ENCODE measurements around the gene ALK.

The ALK gene

GRCh38 chr2:29573147-29573546 is 348.2 kb downstream of the ALK start:
- Histone ChIP-seq H3K79me2 (ENCODE audit: low read length) (no peaks in the 10 kb centered on the region), H3K9me3 (replicated peaks; ENCODE audit: insufficient read depth, low read length) (no peaks in the 10 kb centered on the region), H4K20me1 (ENCODE audit: insufficient read depth, low read length) (no peaks in the 10 kb centered on the region), H3K4me3 (ENCODE audit: low read length) (no peak overlapping the region), H3K4me1 (ENCODE audit: low read length) (no peaks in the 10 kb centered on the region), H3K4me2 (ENCODE audit: low read depth, low read length) (no peak overlapping the region), H3K9ac (ENCODE audit: low read length) (no peak overlapping the region), H3K27me3 (replicated peaks; ENCODE audit: insufficient read depth, low read length) (no peaks in the 10 kb centered on the region), H2AFZ (ENCODE audit: low read length) (no peak overlapping the region), H3F3A (ENCODE audit: insufficient read depth, low read length) (no peaks in the 10 kb centered on the region), H3K36me3 (replicated peaks; ENCODE audit: insufficient read depth, low read length) (no peaks in the 10 kb centered on the region), H3K9me2 (replicated peaks; ENCODE audit: insufficient read depth, low read length) (no peaks in the 10 kb centered on the region), H3K27ac (ENCODE audit: low read length) (no peak overlapping the region)
- DNase-seq = no peak
- no peak for TF ChIP-seq EZH2 (optimal IDR thresholded peaks at IDR 0.05; ENCODE audit: low read depth, low read length)

GRCh38 chr2:29570539-29570938 is 350.8 kb downstream of the ALK start:
- no peak overlapping the region for H3K27ac ChIP-seq (ENCODE audit: low read length)
- no peak overlapping the region for H3K4me2 ChIP-seq (ENCODE audit: low read depth, low read length)
- no peak for TF ChIP-seq EZH2 (optimal IDR thresholded peaks at IDR 0.05; ENCODE audit: low read depth, low read length)
- TF ChIP-seq, protein P1, sequence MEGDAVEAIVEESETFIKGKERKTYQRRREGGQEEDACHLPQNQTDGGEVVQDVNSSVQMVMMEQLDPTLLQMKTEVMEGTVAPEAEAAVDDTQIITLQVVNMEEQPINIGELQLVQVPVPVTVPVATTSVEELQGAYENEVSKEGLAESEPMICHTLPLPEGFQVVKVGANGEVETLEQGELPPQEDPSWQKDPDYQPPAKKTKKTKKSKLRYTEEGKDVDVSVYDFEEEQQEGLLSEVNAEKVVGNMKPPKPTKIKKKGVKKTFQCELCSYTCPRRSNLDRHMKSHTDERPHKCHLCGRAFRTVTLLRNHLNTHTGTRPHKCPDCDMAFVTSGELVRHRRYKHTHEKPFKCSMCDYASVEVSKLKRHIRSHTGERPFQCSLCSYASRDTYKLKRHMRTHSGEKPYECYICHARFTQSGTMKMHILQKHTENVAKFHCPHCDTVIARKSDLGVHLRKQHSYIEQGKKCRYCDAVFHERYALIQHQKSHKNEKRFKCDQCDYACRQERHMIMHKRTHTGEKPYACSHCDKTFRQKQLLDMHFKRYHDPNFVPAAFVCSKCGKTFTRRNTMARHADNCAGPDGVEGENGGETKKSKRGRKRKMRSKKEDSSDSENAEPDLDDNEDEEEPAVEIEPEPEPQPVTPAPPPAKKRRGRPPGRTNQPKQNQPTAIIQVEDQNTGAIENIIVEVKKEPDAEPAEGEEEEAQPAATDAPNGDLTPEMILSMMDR (IDR thresholded peaks at IDR 0.05; ENCODE audit: low read length) = no peak
- no peak for TF ChIP-seq EZH2phosphoT487 (IDR thresholded peaks at IDR 0.05; ENCODE audit: low read length)
- H3K79me2 ChIP-seq (ENCODE audit: low read length) = no peaks in the 10 kb centered on the region
- no peaks in the 10 kb centered on the region for H3K9me3 ChIP-seq (replicated peaks; ENCODE audit: insufficient read depth, low read length)
- H3K4me1 ChIP-seq (ENCODE audit: low read length) = no peaks in the 10 kb centered on the region
- no peaks in the 10 kb centered on the region for H3F3A ChIP-seq (ENCODE audit: insufficient read depth, low read length)
- H4K20me1 ChIP-seq (ENCODE audit: insufficient read depth, low read length) = no peaks in the 10 kb centered on the region
- no peaks in the 10 kb centered on the region for H3K9me2 ChIP-seq (replicated peaks; ENCODE audit: insufficient read depth, low read length)
- H2AFZ ChIP-seq (ENCODE audit: low read length) = no peak overlapping the region
- no peak overlapping the region for H3K4me3 ChIP-seq (ENCODE audit: low read length)
- H3K27me3 ChIP-seq (replicated peaks; ENCODE audit: insufficient read depth, low read length) = no peaks in the 10 kb centered on the region
- no peak overlapping the region for H3K9ac ChIP-seq (ENCODE audit: low read length)
- no peaks in the 10 kb centered on the region for H3K36me3 ChIP-seq (replicated peaks; ENCODE audit: insufficient read depth, low read length)
- no peak for DNase-seq

DNA sequence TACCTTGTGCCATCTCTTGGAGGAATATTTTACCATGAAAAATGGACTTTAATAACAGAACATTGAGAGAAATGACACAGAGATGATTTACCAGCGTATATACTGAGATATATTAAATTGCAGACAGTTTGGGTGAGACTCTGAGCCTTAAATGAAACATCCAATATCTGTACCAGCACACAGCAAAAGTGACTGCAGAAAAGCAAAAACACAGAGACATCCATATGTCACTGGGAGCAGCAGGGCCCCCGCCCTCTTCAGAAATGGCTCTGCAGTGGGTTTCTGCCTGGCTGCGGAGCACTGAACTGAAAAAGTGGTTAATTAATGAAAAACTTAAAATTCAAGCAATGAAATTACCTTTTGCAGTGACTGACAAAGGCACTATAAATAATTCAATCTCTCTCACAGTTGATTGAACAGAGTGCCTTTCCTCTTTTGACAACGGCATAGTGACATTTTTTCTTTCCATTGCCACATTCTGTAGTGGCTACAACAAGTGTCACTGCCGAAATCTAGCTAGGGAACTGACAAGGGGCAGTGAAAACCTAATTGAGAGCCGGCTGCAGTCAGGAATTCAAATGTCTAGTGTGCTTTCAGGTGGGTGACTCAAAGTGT is 353.4 kb downstream of the ALK start:
- no peaks in the 10 kb centered on the region for H3K9me2 ChIP-seq (replicated peaks; ENCODE audit: insufficient read depth, low read length)
- H2AFZ ChIP-seq (ENCODE audit: low read length) = no peak overlapping the region
- H3K36me3 ChIP-seq (replicated peaks; ENCODE audit: insufficient read depth, low read length) = no peaks in the 10 kb centered on the region
- no peak overlapping the region for H3K27ac ChIP-seq (ENCODE audit: low read length)
- H3K4me3 ChIP-seq (ENCODE audit: low read length) = no peak overlapping the region
- no peaks in the 10 kb centered on the region for H3K27me3 ChIP-seq (replicated peaks; ENCODE audit: insufficient read depth, low read length)
- H3K79me2 ChIP-seq (ENCODE audit: low read length) = no peaks in the 10 kb centered on the region
- no peaks in the 10 kb centered on the region for H4K20me1 ChIP-seq (ENCODE audit: insufficient read depth, low read length)
- no peaks in the 10 kb centered on the region for H3F3A ChIP-seq (ENCODE audit: insufficient read depth, low read length)
- H3K4me2 ChIP-seq (ENCODE audit: low read depth, low read length) = no peak overlapping the region
- TF ChIP-seq EZH2phosphoT487 (IDR thresholded peaks at IDR 0.05; ENCODE audit: low read length) = no peak
- TF ChIP-seq, protein P1 (IDR thresholded peaks at IDR 0.05; ENCODE audit: low read length) = no peak
- TF ChIP-seq EZH2 (optimal IDR thresholded peaks at IDR 0.05; ENCODE audit: low read depth, low read length) = no peak
- DNase-seq = no peak
- no peaks in the 10 kb centered on the region for H3K9me3 ChIP-seq (replicated peaks; ENCODE audit: insufficient read depth, low read length)
- no peaks in the 10 kb centered on the region for H3K4me1 ChIP-seq (ENCODE audit: low read length)
- no peak overlapping the region for H3K9ac ChIP-seq (ENCODE audit: low read length)

- TF ChIP-seq, protein P1 (IDR thresholded peaks at IDR 0.05; ENCODE audit: low read length) = no peak
- TF ChIP-seq EZH2phosphoT487 (IDR thresholded peaks at IDR 0.05; ENCODE audit: low read length) = no peak
- H3F3A ChIP-seq (ENCODE audit: insufficient read depth, low read length) = no peaks in the 10 kb centered on the region
- H3K4me3 ChIP-seq (ENCODE audit: low read length) = no peak overlapping the region
- H3K9me2 ChIP-seq (replicated peaks; ENCODE audit: insufficient read depth, low read length) = no peaks in the 10 kb centered on the region
- H3K9me3 ChIP-seq (replicated peaks; ENCODE audit: insufficient read depth, low read length) = no peaks in the 10 kb centered on the region
- H3K27me3 ChIP-seq (replicated peaks; ENCODE audit: insufficient read depth, low read length) = no peaks in the 10 kb centered on the region
- H3K4me1 ChIP-seq (ENCODE audit: low read length) = no peaks in the 10 kb centered on the region
- no peak overlapping the region for H3K9ac ChIP-seq (ENCODE audit: low read length)
- H3K27ac ChIP-seq (ENCODE audit: low read length) = no peak overlapping the region
- H3K79me2 ChIP-seq (ENCODE audit: low read length) = no peaks in the 10 kb centered on the region
- DNase-seq = no peak
- H2AFZ ChIP-seq (ENCODE audit: low read length) = no peak overlapping the region
- no peak overlapping the region for H3K4me2 ChIP-seq (ENCODE audit: low read depth, low read length)
- no peaks in the 10 kb centered on the region for H4K20me1 ChIP-seq (ENCODE audit: insufficient read depth, low read length)
- no peaks in the 10 kb centered on the region for H3K36me3 ChIP-seq (replicated peaks; ENCODE audit: insufficient read depth, low read length)
Measured at GRCh38 chr2:29563697-29564096, 357.7 kb downstream of the ALK start.
